Keratinocyte (primary cell): ENCODE results near the gene SLC25A21. TPM values are rescaled to one million over a fixed set of nuclear protein-coding genes. Genes with fewer than 3 reads are reported as not detected.

Source experiments
- DNase-seq: peaks from one replicate; pipeline ENCODE4 v3.0.0-alpha.2; 2011; ENCODE audit warnings: low read depth, missing footprints, low spot score
- FAIRE-seq: peaks from 2 replicates; lab custom pipeline; 2011; peaks lifted over from hg19 to GRCh38; lab: Jason Lieb, UNC
- H2AFZ ChIP-seq: 2 replicates; pipeline ENCODE4 v1.6.0; 2012; ENCODE audit warnings: low read length, control low read depth, inconsistent platforms; ENCODE audit not compliant: control insufficient read depth
- H3K27ac ChIP-seq: 2 replicates; pipeline ENCODE4 v1.5.1; 2011; ENCODE audit warnings: low read length; ENCODE audit not compliant: control insufficient read depth, insufficient read depth
- H3K27me3 ChIP-seq: 3 replicates; pipeline ENCODE4 v1.6.0; 2011; ENCODE audit warnings: low read length; ENCODE audit not compliant: control insufficient read depth, insufficient read depth; ENCODE audit errors: extremely low read depth
- H3K36me3 ChIP-seq, 2 experiments: 2 replicates in 1 of 2; 3 replicates in 1 of 2; pipeline ENCODE4 v1.5.1; 2011; ENCODE audit warnings: low read length in 2 of 2, mild to moderate bottlenecking in 1 of 2; ENCODE audit not compliant: control insufficient read depth in 2 of 2, insufficient read depth in 2 of 2; ENCODE audit errors: extremely low read depth in 1 of 2
- H3K4me1 ChIP-seq: 3 replicates; pipeline ENCODE4 v1.5.1; 2011; ENCODE audit warnings: low read length; ENCODE audit not compliant: control insufficient read depth, insufficient read depth; ENCODE audit errors: extremely low read depth
- H3K4me2 ChIP-seq: 3 replicates; pipeline ENCODE4 v1.6.0; 2011; ENCODE audit warnings: low read depth, low read length; ENCODE audit not compliant: control insufficient read depth, insufficient read depth; ENCODE audit errors: extremely low read depth
- H3K4me3 ChIP-seq, 3 experiments: fragments of 200-600 bp in 1 of 3; sonication (generic) in 1 of 3; 2 replicates in 2 of 3; 3 replicates in 1 of 3; pipeline ENCODE4 v1.5.1; 2011 to 2016; ENCODE audit warnings: low read length in 3 of 3, mild to moderate bottlenecking in 3 of 3, control low read depth in 2 of 3, inconsistent platforms in 1 of 3, low read depth in 1 of 3, mixed read lengths in 1 of 3, mixed run types in 1 of 3, moderate library complexity in 1 of 3; ENCODE audit not compliant: control insufficient read depth in 2 of 3, insufficient read depth in 2 of 3; ENCODE audit errors: extremely low read depth in 1 of 3
- H3K79me2 ChIP-seq: 2 replicates; pipeline ENCODE4 v1.6.0; 2012; ENCODE audit warnings: low read length; ENCODE audit not compliant: control insufficient read depth, insufficient read depth
- H3K9ac ChIP-seq: 3 replicates; pipeline ENCODE4 v1.6.0; 2011; ENCODE audit warnings: low read length; ENCODE audit not compliant: control insufficient read depth, insufficient read depth; ENCODE audit errors: extremely low read depth
- H3K9me1 ChIP-seq: 3 replicates; pipeline ENCODE4 v1.6.0; 2011; ENCODE audit warnings: low read length; ENCODE audit not compliant: control insufficient read depth, insufficient read depth; ENCODE audit errors: extremely low read depth
- H3K9me3 ChIP-seq: 2 replicates; pipeline ENCODE4 v1.5.1; 2012; ENCODE audit warnings: low read depth, low read length; ENCODE audit not compliant: control insufficient read depth
- H4K20me1 ChIP-seq: 3 replicates; pipeline ENCODE4 v1.6.0; 2011; ENCODE audit warnings: low read length; ENCODE audit not compliant: control insufficient read depth, insufficient read depth; ENCODE audit errors: extremely low read depth
- EZH2 ChIP-seq: IDR thresholded peaks from one replicate; pipeline ENCODE4 v1.6.1; 2012; ENCODE audit warnings: inconsistent platforms, mild to moderate bottlenecking, low read length, moderate library complexity
- dilution Hi-C: fragments of 300-500 bp; cut with MboI; formaldehyde crosslinking; loops from one replicate; pipeline ENCODE4 v1.7.0; 2020; ENCODE audit warnings: low sequenced_read_pairs; ENCODE audit not compliant: extremely low pct_ligation_motif_present
- polyA plus RNA-seq, 5 experiments: library from polyadenylated mRNA; depleted of rRNA in 3 of 5; stranded (reverse) in 3 of 5; stranded (forward) in 1 of 5; unstranded in 1 of 5; fragments of >200 nt; gene quantifications; 1 replicate in 1 of 5; 2 replicates in 3 of 5; 3 replicates in 1 of 5; pipeline versions ENCODE4 v1.2.1 to v1.2.3, GENCODE V29; 2011 to 2012; ENCODE audit warnings: missing spikeins in 2 of 5, low read depth in 1 of 5, low replicate concordance in 1 of 5
- TF ChIP-seq, protein P1 (sequence below), 3 experiments: IDR thresholded peaks in 1 of 3; conservative IDR thresholded peaks in 1 of 3; optimal IDR thresholded peaks in 1 of 3; 2 replicates in 2 of 3; 3 replicates in 1 of 3; pipeline versions ENCODE3 to v1.5.1; 2011; ENCODE audit warnings: low read length in 3 of 3, mild to moderate bottlenecking in 3 of 3, moderate library complexity in 2 of 3, control low read depth in 1 of 3, inconsistent platforms in 1 of 3; ENCODE audit not compliant: insufficient read depth in 2 of 3; ENCODE audit errors: extremely low read depth in 1 of 3

SLC25A21 gene
- polyA plus RNA-seq, 1 donor (not counting 4 experiments of a cell fraction or from before 2014, with no cell fraction given) = 0.66 TPM

DNA sequence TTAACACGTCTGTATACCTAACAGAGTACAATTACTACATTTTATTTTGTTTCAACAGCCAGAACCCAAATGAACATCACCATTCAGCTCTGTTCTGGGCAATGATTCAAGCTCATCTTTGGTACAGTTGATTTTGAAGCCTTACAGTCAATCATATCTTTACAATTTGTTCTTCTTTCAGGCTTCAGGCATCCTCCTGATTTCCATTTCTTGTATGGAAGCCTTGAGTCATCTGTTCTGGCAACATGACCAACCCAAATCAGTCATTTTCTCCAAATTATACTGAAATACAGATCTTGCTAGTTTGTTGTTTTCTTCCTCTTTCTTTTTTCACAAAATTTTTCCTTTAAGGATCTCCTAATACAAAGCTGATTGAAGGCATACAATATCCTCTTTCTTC, 430.5 kb downstream of the SLC25A21 start:
- H3K27me3 ChIP-seq = peaks cover 4% of the 10 kb centered on the region
- no peaks in the 10 kb centered on the region for H3K36me3 ChIP-seq
- no peaks in the 10 kb centered on the region for H3K9me1 ChIP-seq
- H3K4me2 ChIP-seq = no peak overlapping the region
- H3K79me2 ChIP-seq = no peaks in the 10 kb centered on the region
- FAIRE-seq (no peak), DNase-seq (no peak)
- H3K4me1 ChIP-seq = no peaks in the 10 kb centered on the region
- no peak overlapping the region for H3K9ac ChIP-seq
- H3K9me3 ChIP-seq = no peaks in the 10 kb centered on the region
- TF ChIP-seq EZH2 = no peak
- TF ChIP-seq, protein P1, sequence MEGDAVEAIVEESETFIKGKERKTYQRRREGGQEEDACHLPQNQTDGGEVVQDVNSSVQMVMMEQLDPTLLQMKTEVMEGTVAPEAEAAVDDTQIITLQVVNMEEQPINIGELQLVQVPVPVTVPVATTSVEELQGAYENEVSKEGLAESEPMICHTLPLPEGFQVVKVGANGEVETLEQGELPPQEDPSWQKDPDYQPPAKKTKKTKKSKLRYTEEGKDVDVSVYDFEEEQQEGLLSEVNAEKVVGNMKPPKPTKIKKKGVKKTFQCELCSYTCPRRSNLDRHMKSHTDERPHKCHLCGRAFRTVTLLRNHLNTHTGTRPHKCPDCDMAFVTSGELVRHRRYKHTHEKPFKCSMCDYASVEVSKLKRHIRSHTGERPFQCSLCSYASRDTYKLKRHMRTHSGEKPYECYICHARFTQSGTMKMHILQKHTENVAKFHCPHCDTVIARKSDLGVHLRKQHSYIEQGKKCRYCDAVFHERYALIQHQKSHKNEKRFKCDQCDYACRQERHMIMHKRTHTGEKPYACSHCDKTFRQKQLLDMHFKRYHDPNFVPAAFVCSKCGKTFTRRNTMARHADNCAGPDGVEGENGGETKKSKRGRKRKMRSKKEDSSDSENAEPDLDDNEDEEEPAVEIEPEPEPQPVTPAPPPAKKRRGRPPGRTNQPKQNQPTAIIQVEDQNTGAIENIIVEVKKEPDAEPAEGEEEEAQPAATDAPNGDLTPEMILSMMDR (optimal IDR thresholded peaks at IDR 0.05 in 1 of 3, IDR thresholded peaks at IDR 0.05 in 1 of 3, conservative IDR thresholded peaks at IDR 0.05 in 1 of 3; ENCODE audit: extremely low read depth in 1 of 3, insufficient read depth in 2 of 3, low read length in 3 of 3) = no peak
- no peaks in the 10 kb centered on the region for H4K20me1 ChIP-seq
- no peak overlapping the region for H3K4me3 ChIP-seq
- no peak overlapping the region for H2AFZ ChIP-seq
- H3K27ac ChIP-seq = no peak overlapping the region
- dilution Hi-C loops = no loop called here

- Histone ChIP-seq H3K27me3 (peaks cover 4% of the 10 kb centered on the region), H3K4me1 (no peaks in the 10 kb centered on the region), H3K36me3 (no peaks in the 10 kb centered on the region), H3K4me3 (no peak overlapping the region), H3K79me2 (no peaks in the 10 kb centered on the region), H3K4me2 (no peak overlapping the region), H3K9me3 (no peaks in the 10 kb centered on the region), H3K9ac (no peak overlapping the region), H4K20me1 (no peaks in the 10 kb centered on the region), H2AFZ (no peak overlapping the region), H3K27ac (no peak overlapping the region), H3K9me1 (no peaks in the 10 kb centered on the region)
- TF ChIP-seq EZH2 = no peak
- dilution Hi-C loops = no loop called here
- DNase-seq (no peak), FAIRE-seq (no peak)
Observed at GRCh38 chr14:36738269-36738668, 434.1 kb downstream of the SLC25A21 start.

DNA sequence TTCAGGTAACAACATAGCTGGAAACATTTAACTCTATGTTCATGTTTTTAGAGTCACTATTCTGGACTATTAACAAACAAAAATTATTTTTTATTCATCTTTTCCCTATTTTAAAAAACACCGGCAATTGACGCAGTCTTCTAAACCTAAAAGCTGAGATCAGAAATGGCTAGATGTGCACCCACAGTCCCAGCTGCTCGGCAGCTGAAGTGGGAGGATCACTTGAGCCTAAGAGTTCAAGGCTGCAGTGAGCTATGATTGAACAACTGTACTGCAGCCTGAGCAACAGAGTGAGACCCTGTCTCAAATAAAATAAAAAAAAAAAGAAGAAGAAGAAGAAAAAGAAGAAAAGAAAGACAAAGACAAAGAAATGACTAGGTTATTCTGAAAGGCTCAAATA, 446.3 kb downstream of the SLC25A21 start:
- Histone ChIP-seq H4K20me1 (no peaks in the 10 kb centered on the region), H3K27me3 (peaks cover 4% of the 10 kb centered on the region), H3K4me1 (no peaks in the 10 kb centered on the region), H3K4me2 (no peak overlapping the region), H3K9me1 (no peaks in the 10 kb centered on the region), H3K36me3 (no peaks in the 10 kb centered on the region), H2AFZ (no peak overlapping the region), H3K79me2 (no peaks in the 10 kb centered on the region), H3K27ac (no peak overlapping the region), H3K9me3 (no peaks in the 10 kb centered on the region), H3K4me3 (no peak overlapping the region), H3K9ac (no peak overlapping the region)
- no peak for FAIRE-seq
- no peak for DNase-seq
- dilution Hi-C loops = no loop called here
- no peak for TF ChIP-seq EZH2
- TF ChIP-seq, protein P1 (optimal IDR thresholded peaks at IDR 0.05 in 1 of 3, IDR thresholded peaks at IDR 0.05 in 1 of 3, conservative IDR thresholded peaks at IDR 0.05 in 1 of 3; ENCODE audit: extremely low read depth in 1 of 3, insufficient read depth in 2 of 3, low read length in 3 of 3) = no peak
